ENCODE results near the gene LYSMD1.

LYSMD1 gene

DNA sequence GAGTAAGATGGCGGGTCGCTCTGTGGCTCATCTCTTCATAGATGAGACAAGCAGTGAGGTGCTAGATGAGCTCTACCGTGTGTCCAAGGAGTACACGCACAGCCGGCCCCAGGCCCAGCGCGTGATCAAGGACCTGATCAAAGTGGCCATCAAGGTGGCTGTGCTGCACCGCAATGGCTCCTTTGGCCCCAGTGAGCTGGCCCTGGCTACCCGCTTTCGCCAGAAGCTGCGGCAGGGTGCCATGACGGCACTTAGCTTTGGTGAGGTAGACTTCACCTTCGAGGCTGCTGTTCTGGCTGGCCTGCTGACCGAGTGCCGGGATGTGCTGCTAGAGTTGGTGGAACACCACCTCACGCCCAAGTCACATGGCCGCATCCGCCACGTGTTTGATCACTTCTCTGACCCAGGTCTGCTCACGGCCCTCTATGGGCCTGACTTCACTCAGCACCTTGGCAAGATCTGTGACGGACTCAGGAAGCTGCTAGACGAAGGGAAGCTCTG, 6.9 kb downstream of the LYSMD1 start:
- H3K27me3 Mint-ChIP-seq, result no peaks in the 10 kb centered on the region
- H3K36me3 Mint-ChIP-seq (ENCODE audit: low read depth), result peaks cover 58% of the 10 kb centered on the region
- H3K9me3 Mint-ChIP-seq, result no peaks in the 10 kb centered on the region
- peaks cover 57% of the 10 kb centered on the region for H3K4me1 Mint-ChIP-seq (ENCODE audit: low read depth)
- H3K4me3 Mint-ChIP-seq, result peak overlapping the region; percentile 91
- peak; percentile 52 for DNase-seq
- H3K27ac Mint-ChIP-seq, result peak overlapping the region; percentile 97

DNA sequence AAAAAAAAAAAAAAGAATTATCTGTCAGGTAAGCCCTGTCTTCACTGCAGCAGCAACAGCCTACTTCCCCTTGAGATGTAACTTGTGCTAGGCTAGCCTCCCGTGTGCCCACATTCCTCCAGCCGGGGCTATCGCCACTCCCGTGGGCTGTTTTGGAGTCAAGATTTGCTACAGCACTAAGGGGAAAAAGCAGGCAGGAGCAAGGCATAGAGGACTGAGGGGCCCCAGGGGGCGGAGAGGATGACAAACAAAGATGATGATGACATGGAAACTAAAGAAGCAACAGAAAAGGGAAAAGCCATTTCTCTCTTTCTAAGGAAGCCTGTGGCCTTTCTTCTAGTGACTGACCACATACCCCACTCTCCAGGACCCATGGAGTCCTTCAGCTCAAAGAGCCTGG, 7.4 kb downstream of the LYSMD1 start:
- Mint-ChIP-seq H3K36me3 (ENCODE audit: low read depth) (peaks cover 58% of the 10 kb centered on the region), H3K27me3 (no peaks in the 10 kb centered on the region), H3K27ac (peak overlapping the region; percentile 97), H3K4me3 (peak overlapping the region; percentile 91), H3K9me3 (no peaks in the 10 kb centered on the region), H3K4me1 (ENCODE audit: low read depth) (peaks cover 57% of the 10 kb centered on the region)
- peak; percentile 79 for DNase-seq

DNA sequence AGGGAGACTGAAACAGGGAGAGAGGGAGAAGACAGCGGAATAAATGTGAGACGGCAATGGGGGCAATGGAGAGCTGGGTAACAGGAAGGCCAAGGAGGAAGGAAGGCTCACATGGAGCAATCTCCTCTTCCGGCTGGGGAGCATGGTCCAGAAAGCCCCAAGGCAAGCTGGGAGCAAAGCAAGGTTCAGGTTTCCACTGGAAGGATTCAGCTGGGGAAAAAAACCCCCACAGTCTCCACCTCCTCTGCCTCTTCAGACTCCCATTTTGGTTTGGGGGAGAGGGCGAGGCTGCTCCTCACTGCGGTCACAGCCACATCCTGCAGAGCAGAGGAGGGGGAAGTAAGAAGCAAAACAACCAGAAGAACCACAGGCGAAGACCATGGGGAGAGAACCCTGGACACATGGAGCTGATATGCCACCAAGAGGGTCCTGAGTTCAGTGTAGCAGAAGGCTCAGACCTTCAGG, 8.6 kb downstream of the LYSMD1 start:
- H3K4me1 Mint-ChIP-seq (ENCODE audit: low read depth), result peaks cover 49% of the 10 kb centered on the region
- H3K27me3 Mint-ChIP-seq, result no peaks in the 10 kb centered on the region
- peaks cover 55% of the 10 kb centered on the region for H3K36me3 Mint-ChIP-seq (ENCODE audit: low read depth)
- no peaks in the 10 kb centered on the region for H3K9me3 Mint-ChIP-seq
- H3K4me3 Mint-ChIP-seq, result peak overlapping the region; percentile 91
- H3K27ac Mint-ChIP-seq, result peak overlapping the region; percentile 97
- peak; percentile 72 for DNase-seq

DNA sequence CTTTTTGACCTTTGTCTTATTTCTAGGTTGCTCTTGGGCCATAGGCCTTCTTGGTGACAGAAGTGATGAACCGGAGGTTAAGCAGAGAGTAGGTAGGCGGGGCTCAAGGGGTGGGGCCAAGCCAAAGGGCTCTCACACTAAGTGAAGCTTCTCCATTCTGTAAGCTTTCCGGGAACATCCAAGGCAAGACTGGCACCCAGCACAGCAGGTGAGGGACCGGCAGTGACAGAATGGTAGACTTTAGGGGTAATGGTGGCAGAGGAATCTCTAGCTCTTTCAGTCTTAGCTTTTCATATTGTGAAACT, 9.2 kb downstream of the LYSMD1 start, which contains the start of gene TNFAIP8L2:
TNFAIP8L2 (plus strand) TSS at position 135 of the 305 bp plus-strand sequence. CDS start 2,049 bp downstream, outside the sequence.
- H3K36me3 Mint-ChIP-seq (ENCODE audit: low read depth), result peaks cover 48% of the 10 kb centered on the region
- peak within 1 kb of the TSS; percentile 97 for H3K27ac Mint-ChIP-seq
- peaks cover 43% of the 10 kb centered on the region for H3K4me1 Mint-ChIP-seq (ENCODE audit: low read depth)

DNA sequence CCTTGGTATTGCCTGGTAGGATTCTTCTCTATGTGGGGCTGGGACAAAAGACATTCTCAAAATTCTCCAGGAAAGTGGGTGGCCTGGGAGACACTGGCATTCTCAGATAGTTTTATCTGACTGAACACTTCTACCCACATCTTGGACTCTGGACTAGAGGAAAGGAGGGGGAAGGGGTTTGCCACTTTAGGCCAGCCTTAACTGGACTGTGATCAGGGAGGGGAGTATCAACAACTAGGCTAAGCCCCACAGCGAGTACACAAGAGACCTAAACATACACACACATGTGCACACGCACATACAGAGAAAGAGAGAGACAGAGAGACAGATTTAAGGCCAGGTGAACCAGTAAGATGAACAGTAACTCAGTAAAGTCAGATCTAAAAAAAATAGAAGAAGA, 18.0 kb downstream of the LYSMD1 start:
- no peak for DNase-seq
- H3K4me1 Mint-ChIP-seq (ENCODE audit: low read depth), result peaks cover 19% of the 10 kb centered on the region
- peak overlapping the region; percentile 83 for H3K4me3 Mint-ChIP-seq
- no peaks in the 10 kb centered on the region for H3K9me3 Mint-ChIP-seq
- peaks cover 4% of the 10 kb centered on the region for H3K27me3 Mint-ChIP-seq
- no peak overlapping the region for H3K27ac Mint-ChIP-seq
- no peaks in the 10 kb centered on the region for H3K36me3 Mint-ChIP-seq (ENCODE audit: low read depth)

More for the DNA sequence above, 9.2 kb downstream of the LYSMD1 start, which contains the start of gene TNFAIP8L2:
- peak within 1 kb of the TSS; percentile 91 for H3K4me3 Mint-ChIP-seq
- DNase-seq, result peak; percentile 83
- H3K27me3 Mint-ChIP-seq, result no peaks in the 10 kb centered on the region
- H3K9me3 Mint-ChIP-seq, result no peaks in the 10 kb centered on the region

DNA sequence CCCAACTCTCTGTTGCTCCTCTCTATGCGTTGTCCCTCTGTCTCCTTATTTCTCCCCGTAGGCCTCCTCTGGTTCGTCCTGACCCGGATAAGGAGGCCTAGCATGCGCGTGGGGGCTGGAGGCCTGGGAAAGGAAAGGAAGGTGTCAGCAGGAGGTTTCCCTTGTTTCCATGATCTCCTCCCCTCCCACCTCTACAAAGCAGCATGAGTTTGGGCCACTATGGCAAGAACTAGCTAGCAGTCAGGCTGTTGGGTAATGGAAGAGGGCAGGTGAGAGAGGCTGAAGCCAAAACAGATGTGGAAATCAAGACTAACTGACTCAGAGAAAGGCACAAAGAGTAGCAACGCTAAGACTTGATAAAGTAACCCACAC, 18.6 kb downstream of the LYSMD1 start:
- Mint-ChIP-seq H3K27ac (peak overlapping the region; percentile 78), H3K36me3 (ENCODE audit: low read depth) (no peaks in the 10 kb centered on the region), H3K4me1 (ENCODE audit: low read depth) (peaks cover 19% of the 10 kb centered on the region), H3K9me3 (no peaks in the 10 kb centered on the region), H3K4me3 (peak overlapping the region; percentile 83), H3K27me3 (peaks cover 4% of the 10 kb centered on the region)
- DNase-seq, result no peak

DNA sequence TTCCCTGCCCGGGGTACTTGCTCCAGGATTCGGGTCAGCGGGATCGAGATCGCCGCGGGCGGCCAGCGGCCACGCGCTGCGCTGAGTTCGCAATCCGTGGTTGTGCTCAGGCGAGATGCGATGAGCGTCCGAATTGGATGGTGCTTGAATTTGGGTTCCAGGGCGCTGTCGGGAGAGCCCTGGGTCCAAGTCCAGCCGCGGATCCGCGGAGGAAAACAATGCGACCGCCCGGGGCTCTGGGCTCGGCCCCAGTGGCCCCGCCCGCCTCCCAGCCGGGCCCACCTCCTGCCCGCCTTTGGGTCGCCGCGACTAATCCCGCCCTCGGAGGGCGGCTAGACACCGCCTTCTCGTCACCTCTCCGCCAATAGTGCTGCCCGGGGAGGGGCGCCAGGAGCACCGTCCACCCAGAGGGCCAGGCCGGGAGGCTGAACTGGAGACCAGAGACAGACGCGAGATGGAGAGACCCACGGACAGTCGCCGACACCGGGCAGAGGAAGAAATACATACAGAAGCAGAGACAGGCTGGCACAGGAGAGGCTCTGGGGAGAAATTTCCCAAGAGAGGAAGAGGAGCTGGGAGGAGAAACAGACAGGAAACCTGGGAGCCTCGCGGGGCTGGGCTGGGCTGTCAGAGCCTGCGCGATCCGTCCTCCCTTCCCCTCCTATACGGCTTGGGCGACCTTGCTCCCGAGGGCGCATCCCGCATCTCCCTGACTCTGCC, 19.1 kb downstream of the LYSMD1 start, which contains the start of gene SEMA6C:
SEMA6C (minus strand) TSS at position 220 of the 720 bp plus-strand sequence. CDS start 4,010 bp downstream, outside the sequence.
- Mint-ChIP-seq H3K4me1 (ENCODE audit: low read depth) (peaks cover 19% of the 10 kb centered on the region), H3K27me3 (peaks cover 4% of the 10 kb centered on the region), H3K36me3 (ENCODE audit: low read depth) (no peaks in the 10 kb centered on the region), H3K27ac (peak within 1 kb of the TSS; percentile 81), H3K9me3 (no peaks in the 10 kb centered on the region), H3K4me3 (peak within 1 kb of the TSS; percentile 83)
- DNase-seq, result peak; percentile 91

DNA sequence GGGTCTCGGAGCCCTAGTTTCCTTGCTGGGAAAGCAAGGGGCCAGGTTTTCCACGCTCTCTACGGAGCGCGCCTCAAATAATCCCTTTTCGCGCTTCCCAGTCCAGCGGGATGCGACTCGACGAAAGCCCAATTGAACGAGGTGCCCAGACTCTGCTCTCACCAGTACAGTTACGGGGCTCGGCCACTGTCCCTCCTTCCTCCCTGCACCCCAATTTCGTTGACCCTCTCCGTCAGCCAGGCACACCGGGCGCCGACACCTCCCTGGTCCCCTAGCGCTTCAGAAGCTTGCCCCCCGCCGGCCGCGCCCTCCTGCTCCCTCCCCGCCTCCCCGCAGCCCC, 19.7 kb downstream of the LYSMD1 start:
- no peaks in the 10 kb centered on the region for H3K9me3 Mint-ChIP-seq
- peaks cover 4% of the 10 kb centered on the region for H3K27me3 Mint-ChIP-seq
- H3K36me3 Mint-ChIP-seq (ENCODE audit: low read depth), result no peaks in the 10 kb centered on the region
- DNase-seq, result peak; percentile 47
- no peak overlapping the region for H3K27ac Mint-ChIP-seq
- H3K4me3 Mint-ChIP-seq, result peak overlapping the region; percentile 83
- peaks cover 19% of the 10 kb centered on the region for H3K4me1 Mint-ChIP-seq (ENCODE audit: low read depth)

DNA sequence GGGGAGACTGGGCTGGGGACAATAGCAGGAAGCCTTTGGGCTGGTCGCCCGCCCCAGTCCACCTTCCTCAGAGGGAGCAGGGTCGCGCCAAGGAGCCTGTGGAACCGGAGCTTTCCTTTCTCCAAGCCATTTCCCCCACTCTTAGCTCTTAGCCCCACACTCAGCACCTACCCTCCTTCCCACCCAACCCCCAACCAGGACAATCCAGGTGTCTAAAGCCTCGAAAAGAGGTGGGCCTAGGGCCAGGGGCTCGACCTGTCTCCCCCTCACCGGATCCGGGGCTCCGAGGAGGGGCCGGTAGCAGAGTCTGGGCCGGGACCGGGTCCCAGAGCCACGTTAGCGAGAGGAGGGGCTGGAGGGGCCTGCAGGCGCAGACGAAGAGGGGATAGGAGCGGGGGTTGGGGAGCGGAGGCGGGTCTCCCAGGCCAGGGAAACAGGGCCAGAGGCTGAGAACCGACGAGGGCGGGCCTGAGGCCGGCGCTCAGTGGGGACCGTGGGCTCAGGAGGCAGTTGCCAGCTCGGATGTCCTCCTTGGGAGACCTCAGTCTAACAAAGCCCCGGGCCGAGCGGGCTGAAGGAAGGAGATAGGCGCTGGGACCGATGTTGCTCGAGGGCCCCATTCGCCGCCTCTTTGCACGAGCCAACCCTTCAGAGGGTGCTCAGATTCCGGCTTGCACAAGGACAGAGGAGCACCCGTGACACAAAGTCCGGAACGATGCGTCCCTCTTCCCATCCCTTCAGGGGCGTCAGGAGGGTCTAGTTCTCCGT, 20.2 kb downstream of the LYSMD1 start:
- Mint-ChIP-seq H3K36me3 (ENCODE audit: low read depth) (no peaks in the 10 kb centered on the region), H3K27me3 (peaks cover 4% of the 10 kb centered on the region), H3K27ac (no peak overlapping the region), H3K4me1 (ENCODE audit: low read depth) (peaks cover 19% of the 10 kb centered on the region), H3K9me3 (no peaks in the 10 kb centered on the region), H3K4me3 (peak overlapping the region; percentile 83)
- peak; percentile 63 for DNase-seq

DNA sequence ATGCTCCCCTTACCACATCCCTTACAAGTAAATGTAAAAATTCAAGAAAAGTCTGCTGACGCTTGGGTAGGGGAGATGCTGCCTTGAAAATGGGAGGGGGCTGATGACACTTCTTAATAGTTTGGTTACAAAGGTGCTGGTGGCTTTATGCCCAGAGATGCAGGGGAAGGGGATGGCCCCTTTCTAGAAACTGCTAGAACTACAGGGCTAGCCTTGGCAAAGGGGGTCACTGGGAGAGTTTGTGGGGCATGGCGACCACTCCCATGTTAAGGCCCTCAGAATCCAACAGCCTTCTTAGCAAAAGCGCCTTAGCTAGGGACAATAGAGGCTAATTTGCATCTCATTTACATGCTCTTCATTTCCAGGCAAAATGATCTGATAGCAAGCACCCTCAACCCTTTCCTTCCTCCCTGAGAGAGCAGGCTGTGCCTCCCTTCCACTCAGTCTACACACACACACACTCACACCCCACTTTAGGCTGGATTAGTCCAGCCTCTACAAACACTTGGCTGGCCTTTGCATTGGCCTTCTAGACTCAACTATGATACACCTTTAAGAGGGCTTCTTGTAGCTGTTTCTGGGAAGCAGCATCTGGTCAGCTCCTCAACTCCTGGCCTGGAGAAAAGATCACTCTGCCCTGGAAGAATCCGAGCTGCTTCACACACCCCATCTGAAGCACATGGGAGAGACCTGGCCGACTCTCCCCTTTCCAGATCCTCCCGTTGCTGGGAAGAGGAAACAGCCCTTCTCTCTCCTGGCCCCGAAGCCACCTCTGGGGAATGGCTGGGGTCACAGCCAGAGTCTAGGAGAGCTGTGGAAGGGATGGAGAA, 21.0 kb downstream of the LYSMD1 start:
- no peaks in the 10 kb centered on the region for H3K9me3 Mint-ChIP-seq
- no peak overlapping the region for H3K4me3 Mint-ChIP-seq
- no peaks in the 10 kb centered on the region for H3K36me3 Mint-ChIP-seq (ENCODE audit: low read depth)
- peaks cover 19% of the 10 kb centered on the region for H3K4me1 Mint-ChIP-seq (ENCODE audit: low read depth)
- no peak overlapping the region for H3K27ac Mint-ChIP-seq
- DNase-seq, result no peak
- H3K27me3 Mint-ChIP-seq, result peaks cover 4% of the 10 kb centered on the region

DNA sequence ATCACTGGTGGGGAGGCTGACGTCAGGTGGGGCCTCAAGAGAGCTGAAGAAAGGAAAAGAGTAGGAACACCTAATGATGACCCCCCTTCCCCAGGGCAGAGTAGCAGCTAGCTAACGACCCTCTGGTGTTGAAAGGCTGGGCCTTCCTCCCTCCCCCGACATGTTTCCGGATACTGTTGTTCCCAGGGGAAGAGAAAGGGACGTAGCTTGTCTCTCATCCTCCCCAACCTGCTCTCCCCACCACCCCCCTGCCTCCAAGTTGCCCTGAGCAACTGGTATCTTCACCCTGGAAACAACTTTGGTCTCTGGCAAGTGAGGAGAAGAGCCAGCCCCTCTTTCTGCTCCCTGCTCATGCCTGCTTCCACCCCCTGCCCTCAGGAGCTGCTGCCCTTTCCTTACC, 21.7 kb downstream of the LYSMD1 start:
- peaks cover 4% of the 10 kb centered on the region for H3K27me3 Mint-ChIP-seq
- no peaks in the 10 kb centered on the region for H3K9me3 Mint-ChIP-seq
- no peak overlapping the region for H3K4me3 Mint-ChIP-seq
- H3K4me1 Mint-ChIP-seq (ENCODE audit: low read depth), result peaks cover 19% of the 10 kb centered on the region
- no peak overlapping the region for H3K27ac Mint-ChIP-seq
- H3K36me3 Mint-ChIP-seq (ENCODE audit: low read depth), result no peaks in the 10 kb centered on the region
- DNase-seq, result peak; percentile 27

DNA sequence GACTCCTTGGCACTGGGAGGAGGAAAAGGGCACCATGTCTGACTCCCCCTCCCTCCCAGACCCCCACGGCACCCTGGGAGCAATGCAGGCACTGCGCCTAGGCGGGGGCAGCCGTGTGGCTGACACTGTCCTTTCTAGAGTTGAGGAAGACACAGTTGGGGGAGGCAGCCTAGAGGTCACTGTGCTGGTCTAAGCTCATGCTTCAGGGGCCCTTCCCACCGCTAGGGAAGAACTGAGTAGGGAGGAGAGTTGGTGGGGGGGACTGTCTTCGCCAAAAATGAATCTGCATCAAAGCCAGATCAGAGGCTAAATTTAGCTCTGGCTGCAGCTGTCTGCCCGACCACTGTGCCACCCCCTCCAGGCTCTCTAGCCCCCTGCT, 22.7 kb downstream of the LYSMD1 start:
- Mint-ChIP-seq H3K36me3 (ENCODE audit: low read depth) (no peaks in the 10 kb centered on the region), H3K4me3 (no peak overlapping the region), H3K4me1 (ENCODE audit: low read depth) (peaks cover 19% of the 10 kb centered on the region), H3K9me3 (no peaks in the 10 kb centered on the region), H3K27ac (no peak overlapping the region), H3K27me3 (peaks cover 4% of the 10 kb centered on the region)
- peak; percentile 22 for DNase-seq

DNA sequence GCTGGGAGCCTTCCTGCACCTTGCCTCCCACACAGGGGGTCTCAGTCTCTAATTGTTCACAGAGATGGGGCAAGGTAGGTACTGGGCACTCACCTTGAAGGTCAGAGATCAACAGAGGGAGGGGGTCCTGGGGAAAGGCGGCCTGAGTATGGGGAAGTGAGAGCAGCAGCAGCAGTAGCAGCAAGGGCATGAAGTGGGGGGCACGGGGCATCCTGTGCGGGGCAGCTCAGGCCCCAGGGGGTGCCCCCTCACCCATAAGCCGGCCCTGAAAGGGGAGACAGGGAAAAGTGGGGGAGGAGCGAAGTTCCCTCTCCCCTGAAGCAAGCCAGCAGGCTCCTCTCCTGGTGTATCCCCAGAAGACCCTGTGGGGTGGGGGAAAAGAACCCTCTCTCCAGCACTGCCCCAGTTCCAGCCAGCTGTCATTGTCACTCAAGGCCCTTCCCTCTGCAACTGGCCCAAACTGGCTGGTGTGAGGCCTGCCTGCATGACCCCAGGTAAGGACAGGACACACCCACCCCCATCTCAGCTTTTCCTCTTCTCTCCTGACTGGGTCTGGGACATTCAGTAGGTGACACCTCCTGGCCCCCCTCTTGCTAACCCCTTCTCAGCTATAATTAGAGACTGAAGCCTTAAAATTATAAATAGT, 23.2 kb downstream of the LYSMD1 start:
- H3K9me3 Mint-ChIP-seq, result no peaks in the 10 kb centered on the region
- no peaks in the 10 kb centered on the region for H3K36me3 Mint-ChIP-seq (ENCODE audit: low read depth)
- H3K4me1 Mint-ChIP-seq (ENCODE audit: low read depth), result peaks cover 17% of the 10 kb centered on the region
- H3K4me3 Mint-ChIP-seq, result no peak overlapping the region
- H3K27ac Mint-ChIP-seq, result no peak overlapping the region
- H3K27me3 Mint-ChIP-seq, result peaks cover 4% of the 10 kb centered on the region
- peak; percentile 13 for DNase-seq

DNA sequence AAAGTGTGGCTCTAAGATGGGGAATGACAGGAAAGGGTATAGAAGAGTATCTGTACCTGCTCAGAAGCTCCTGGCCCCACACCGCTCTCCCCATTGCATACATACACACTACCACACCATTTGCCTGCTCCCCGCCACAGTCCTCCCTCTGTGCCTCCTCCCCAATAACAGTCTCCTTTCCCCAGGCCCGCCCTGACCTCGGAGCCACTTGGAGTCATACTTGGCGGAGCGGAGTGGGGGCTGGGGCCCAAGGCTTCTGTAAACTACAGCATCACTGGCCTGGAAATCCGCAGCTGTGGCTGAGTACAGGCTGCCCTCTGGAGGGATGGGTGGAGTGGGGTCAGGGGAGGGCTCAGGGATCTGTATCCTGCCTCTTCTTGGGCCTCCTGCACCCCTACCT, 27.9 kb downstream of the LYSMD1 start:
- H3K4me1 Mint-ChIP-seq (ENCODE audit: low read depth), result no peaks in the 10 kb centered on the region
- H3K27me3 Mint-ChIP-seq, result no peaks in the 10 kb centered on the region
- H3K36me3 Mint-ChIP-seq (ENCODE audit: low read depth), result no peaks in the 10 kb centered on the region
- H3K4me3 Mint-ChIP-seq, result no peak overlapping the region
- no peak for DNase-seq
- H3K9me3 Mint-ChIP-seq, result no peaks in the 10 kb centered on the region
- no peak overlapping the region for H3K27ac Mint-ChIP-seq
